H9 (cell line): ENCODE measurements around the gene TLK2. TPM values are rescaled to one million over a fixed set of nuclear protein-coding genes. Genes with fewer than 3 reads are reported as not detected.
"Not testable (repeated sequence)": the region's sequence is repeated elsewhere in the genome, so short reads cannot be mapped to it uniquely, and the experiment has no call there.

ENCODE experiments used
- DNase-seq: peaks from one replicate; pipeline ENCODE4 v3.0.0-alpha.2; 2017
- H2AFZ ChIP-seq: one replicate; pipeline ENCODE4 v1.6.1; 2013; ENCODE audit warnings: mild to moderate bottlenecking, low read length, control low read depth, moderate library complexity
- H2AK5ac ChIP-seq: 2 replicates; pipeline ENCODE4 v1.6.1; 2013; ENCODE audit warnings: low read length, control low read depth, mixed read lengths; ENCODE audit not compliant: insufficient read length
- H2BK120ac ChIP-seq: one replicate; pipeline ENCODE4 v1.6.1; 2013; ENCODE audit warnings: low read depth, mild to moderate bottlenecking, low read length, control low read depth, inconsistent platforms; ENCODE audit not compliant: poor library complexity, severe bottlenecking
- H2BK12ac ChIP-seq: 2 replicates; pipeline ENCODE4 v1.6.1; 2013; ENCODE audit warnings: low read length, control low read depth, mixed read lengths, low read depth; ENCODE audit not compliant: insufficient read length
- H2BK15ac ChIP-seq: 2 replicates; pipeline ENCODE4 v1.6.1; 2013; ENCODE audit warnings: low read depth, low read length, control low read depth
- H2BK20ac ChIP-seq: one replicate; pipeline ENCODE4 v1.6.1; 2013; ENCODE audit warnings: low read depth, mild to moderate bottlenecking, low read length, control low read depth, inconsistent platforms; ENCODE audit not compliant: poor library complexity, severe bottlenecking
- H2BK5ac ChIP-seq: 2 replicates; pipeline ENCODE4 v1.6.1; 2013; ENCODE audit warnings: low read length, control low read depth, mixed read lengths; ENCODE audit not compliant: insufficient read length
- H3K14ac ChIP-seq: 2 replicates; pipeline ENCODE4 v1.6.1; 2013; ENCODE audit warnings: low read length, control low read depth; ENCODE audit not compliant: insufficient read depth
- H3K18ac ChIP-seq: 2 replicates; pipeline ENCODE4 v1.6.1; 2013; ENCODE audit warnings: low read depth, mild to moderate bottlenecking, mixed read lengths, low read length, control low read depth; ENCODE audit not compliant: insufficient read length
- H3K23ac ChIP-seq: 2 replicates; pipeline ENCODE4 v1.6.1; 2013; ENCODE audit warnings: low read length, control low read depth, mixed read lengths, low read depth; ENCODE audit not compliant: insufficient read length
- H3K23me2 ChIP-seq: 2 replicates; pipeline ENCODE4 v1.6.1; 2013; ENCODE audit warnings: low read depth, mild to moderate bottlenecking, mixed read lengths, low read length, control low read depth; ENCODE audit not compliant: insufficient read length, poor library complexity, severe bottlenecking
- H3K27ac ChIP-seq: 2 replicates; pipeline ENCODE4 v1.5.1; 2013; ENCODE audit warnings: low read length, control low read depth, mixed read lengths, low read depth; ENCODE audit not compliant: insufficient read length
- H3K27me3 ChIP-seq: 2 replicates; pipeline ENCODE4 v1.6.1; 2013; ENCODE audit warnings: low read length, control low read depth, inconsistent platforms; ENCODE audit not compliant: insufficient read depth
- H3K4ac ChIP-seq: 2 replicates; pipeline ENCODE4 v1.6.1; 2013; ENCODE audit warnings: low read depth, mild to moderate bottlenecking, control low read depth, inconsistent platforms, low read length, moderate library complexity
- H3K4me1 ChIP-seq: 2 replicates; pipeline ENCODE4 v1.6.1; 2013; ENCODE audit warnings: low read length, control low read depth, inconsistent platforms; ENCODE audit not compliant: insufficient read depth
- H3K4me2 ChIP-seq: 2 replicates; pipeline ENCODE4 v1.6.1; 2013; ENCODE audit warnings: low read length, control low read depth, mixed read lengths; ENCODE audit not compliant: insufficient read length, insufficient read depth
- H3K56ac ChIP-seq: 2 replicates; pipeline ENCODE4 v1.6.1; 2013; ENCODE audit warnings: low read depth, mild to moderate bottlenecking, mixed read lengths, low read length, control low read depth; ENCODE audit not compliant: insufficient read length
- H3K79me1 ChIP-seq: 2 replicates; pipeline ENCODE4 v1.6.1; 2013; ENCODE audit warnings: low read depth, mild to moderate bottlenecking, moderate library complexity, low read length, control low read depth, inconsistent platforms; ENCODE audit not compliant: insufficient read depth, poor library complexity, severe bottlenecking
- H3K79me2 ChIP-seq: 2 replicates; pipeline ENCODE4 v1.6.1; 2013; ENCODE audit warnings: low read length, control low read depth, inconsistent platforms; ENCODE audit not compliant: insufficient read depth
- H3K9ac ChIP-seq: 2 replicates; pipeline ENCODE4 v1.6.1; 2013; ENCODE audit warnings: low read length, control low read depth, mixed read lengths; ENCODE audit not compliant: insufficient read length; ENCODE audit errors: extremely low read depth
- H3K9me3 ChIP-seq: one replicate; pipeline ENCODE4 v1.6.1; 2013; ENCODE audit warnings: low read depth, low read length, inconsistent platforms; ENCODE audit not compliant: control insufficient read depth
- H3T11ph ChIP-seq: one replicate; pipeline ENCODE4 v1.6.1; 2013; ENCODE audit warnings: mild to moderate bottlenecking, low read length, control low read depth, inconsistent platforms
- H4K20me1 ChIP-seq: one replicate; pipeline ENCODE4 v1.6.1; 2013; ENCODE audit not compliant: control insufficient read depth, insufficient read length, insufficient read depth
- H4K5ac ChIP-seq: 2 replicates; pipeline ENCODE4 v1.6.1; 2013; ENCODE audit warnings: low read depth, mild to moderate bottlenecking, mixed read lengths, low read length, control low read depth; ENCODE audit not compliant: insufficient read length
- H4K8ac ChIP-seq: replicated peaks from 2 replicates; pipeline ENCODE4 v1.6.1; 2013; ENCODE audit warnings: low read length, control low read depth, mixed read lengths, low read depth; ENCODE audit not compliant: insufficient read length
- H4K91ac ChIP-seq: 2 replicates; pipeline ENCODE4 v1.6.1; 2013; ENCODE audit warnings: low read depth, mild to moderate bottlenecking, moderate library complexity, mixed read lengths, low read length, control low read depth; ENCODE audit not compliant: insufficient read length
- H3K27ac Mint-ChIP-seq, 3 experiments: 2 replicates in 2 of 3; 3 replicates in 1 of 3; pipeline ENCODE4 v1.8.0; 2020 to 2021; ENCODE audit warnings: mixed read lengths in 3 of 3, mild to moderate bottlenecking in 1 of 3, moderate library complexity in 1 of 3
- H3K27me3 Mint-ChIP-seq: 2 replicates; pipeline ENCODE4 v1.8.0; 2021; ENCODE audit warnings: low read depth, mild to moderate bottlenecking, moderate library complexity, mixed read lengths
- H3K36me3 Mint-ChIP-seq, 3 experiments: 2 replicates in 2 of 3; 3 replicates in 1 of 3; pipeline ENCODE4 v1.8.0; 2020 to 2021; ENCODE audit warnings: low read depth in 3 of 3, mixed read lengths in 3 of 3; ENCODE audit not compliant: insufficient read depth in 1 of 3
- H3K4me1 Mint-ChIP-seq, 2 experiments: 2 replicates each; pipeline ENCODE4 v1.8.0; 2020; ENCODE audit warnings: mixed read lengths in 2 of 2
- H3K4me3 Mint-ChIP-seq, 2 experiments: 2 replicates in 1 of 2; 3 replicates in 1 of 2; pipeline ENCODE4 v1.8.0; 2020 to 2021; ENCODE audit warnings: mild to moderate bottlenecking in 2 of 2, mixed read lengths in 2 of 2, moderate library complexity in 1 of 2
- H3K9me3 Mint-ChIP-seq, 2 experiments: 2 replicates in 1 of 2; 3 replicates in 1 of 2; pipeline ENCODE4 v1.8.0; 2020; ENCODE audit warnings: mild to moderate bottlenecking in 2 of 2, mixed read lengths in 2 of 2, moderate library complexity in 1 of 2
- WGBS: extraction: QIAGEN DNeasy Blood & Tissue Kit; methylation state at CpG from one replicate; pipeline ENCODE4 v1.1.7; 2013; ENCODE audit warnings: missing lambda C conversion rate, low lambda C conversion rate, mixed read lengths; ENCODE audit not compliant: insufficient read length; ENCODE audit errors: extremely low coverage; 5-methylcytosine and 5-hydroxymethylcytosine counted together
- total RNA-seq: library from RNA; stranded (reverse); gene quantifications from 2 replicates; pipeline ENCODE4 v1.2.1, GENCODE V29; 2021

TLK2 gene
- total RNA-seq, 1 experiment from 2014 or later: 63.7 TPM

DNA sequence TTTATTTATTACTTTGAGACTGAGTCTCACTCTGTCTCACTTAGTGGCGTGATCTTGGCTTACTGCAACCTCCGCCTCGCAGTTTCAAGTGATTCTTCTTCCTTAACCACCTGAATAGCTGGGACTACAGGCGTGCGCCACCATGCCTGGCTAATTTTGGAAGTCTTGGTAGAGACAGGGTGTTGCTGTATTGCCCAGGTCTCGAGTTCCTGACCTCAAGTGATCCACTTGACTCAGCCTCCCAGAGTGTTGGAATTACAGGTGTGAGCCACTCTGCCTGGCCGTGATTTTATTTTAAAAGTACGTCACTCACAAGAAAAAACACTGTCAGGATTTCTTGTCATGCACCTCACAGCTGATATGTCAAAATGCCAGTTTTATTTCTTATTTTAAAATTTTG is 26.2 kb downstream of the TLK2 start:
- not testable (repeated sequence) for H3K4me2 ChIP-seq, H2BK15ac ChIP-seq, H3K23ac ChIP-seq, H3K4me3 Mint-ChIP-seq, H3K4me1 Mint-ChIP-seq, H4K8ac ChIP-seq, H3K4me1 ChIP-seq, H3K4ac ChIP-seq, H3K27me3 ChIP-seq, H3K14ac ChIP-seq, H3K27ac ChIP-seq, H2BK5ac ChIP-seq, H3K79me1 ChIP-seq, H2BK12ac ChIP-seq, DNase-seq, H2AFZ ChIP-seq, H3K9ac ChIP-seq, H4K20me1 ChIP-seq, H2AK5ac ChIP-seq, H3K27me3 Mint-ChIP-seq, H4K5ac ChIP-seq, H3T11ph ChIP-seq, H3K9me3 Mint-ChIP-seq, H3K23me2 ChIP-seq, H3K18ac ChIP-seq, H3K36me3 Mint-ChIP-seq, H3K56ac ChIP-seq, H3K9me3 ChIP-seq, H2BK120ac ChIP-seq, H4K91ac ChIP-seq, H2BK20ac ChIP-seq, H3K79me2 ChIP-seq
- WGBS: no CpG with 5 or more reads among the region's 8 CpGs
- peak overlapping the region in 1 of 3 experiments; percentile 44; a peak in 1 of 7 replicates for H3K27ac Mint-ChIP-seq

DNA sequence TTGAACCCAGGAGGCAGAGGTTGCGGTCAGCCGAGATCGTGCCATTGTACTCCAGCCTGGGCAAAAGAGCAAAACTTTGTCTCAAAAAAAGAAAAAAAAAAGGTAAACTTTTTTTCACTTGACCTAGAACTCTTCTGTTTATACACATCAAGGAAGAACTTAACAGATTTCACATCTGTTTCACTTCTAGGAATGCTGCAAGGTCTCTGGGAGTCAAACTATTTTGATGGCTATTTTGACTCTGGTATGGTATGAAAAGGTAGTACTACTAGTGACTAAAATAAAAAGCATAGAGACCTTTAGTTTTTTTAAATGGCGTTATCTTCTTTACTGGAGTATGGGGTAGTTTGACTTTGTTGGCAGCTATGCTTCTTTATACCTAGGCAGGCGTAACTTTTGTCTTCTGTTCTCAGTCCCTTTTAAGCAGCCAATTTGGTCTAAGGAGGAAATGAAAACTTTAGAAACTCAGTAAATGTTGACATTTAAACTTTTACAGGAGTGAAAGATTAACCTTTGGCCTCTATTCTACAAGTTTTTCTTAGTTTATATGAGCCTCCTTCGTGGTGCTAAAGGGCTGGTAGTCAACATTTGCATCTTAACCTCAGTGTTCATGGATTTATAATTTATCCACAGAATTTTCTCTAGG is 28.7 kb downstream of the TLK2 start:
- H2BK12ac ChIP-seq, H2BK15ac ChIP-seq, H4K20me1 ChIP-seq, H3T11ph ChIP-seq, H3K23ac ChIP-seq, H3K14ac ChIP-seq, H3K79me2 ChIP-seq, H4K5ac ChIP-seq, H3K56ac ChIP-seq, DNase-seq, H2AFZ ChIP-seq, H3K4me1 Mint-ChIP-seq, H3K4me3 Mint-ChIP-seq, H3K4me1 ChIP-seq, H2BK5ac ChIP-seq, H3K9me3 Mint-ChIP-seq, H4K91ac ChIP-seq, H3K4me2 ChIP-seq, H3K27me3 Mint-ChIP-seq, H3K4ac ChIP-seq, H3K9me3 ChIP-seq, H3K27me3 ChIP-seq, H2BK120ac ChIP-seq, H3K79me1 ChIP-seq, H2AK5ac ChIP-seq, H2BK20ac ChIP-seq, H4K8ac ChIP-seq, H3K36me3 Mint-ChIP-seq, H3K27ac ChIP-seq, H3K18ac ChIP-seq, H3K9ac ChIP-seq, H3K23me2 ChIP-seq: not testable (repeated sequence)
- H3K27ac Mint-ChIP-seq: peak overlapping the region in 1 of 3 experiments; percentile 81; a peak in 1 of 7 replicates
- no CpG with 5 or more reads among the region's 6 CpGs for WGBS
